Large intestine (tissue), 3 donors: Measurements from ENCODE around the gene BCAT1. TPM values are rescaled to one million over a fixed set of nuclear protein-coding genes. Genes with fewer than 3 reads are reported as not detected.
"Not testable (repeated sequence)": the region's sequence is repeated elsewhere in the genome, so short reads cannot be mapped to it uniquely, and the experiment has no call there.

Experiments
- DNase-seq, 2 donors: peaks; one replicate each; pipeline versions ENCODE4 v3.0.0 to v3.0.0-alpha.2; 2013
- H3K27ac ChIP-seq: one replicate; pipeline ENCODE4 v1.5.1; 2013; ENCODE audit warnings: low read length
- H3K27me3 ChIP-seq: 2 replicates; pipeline ENCODE4 v1.6.1; 2013; ENCODE audit warnings: low read length; ENCODE audit not compliant: control insufficient read depth, insufficient read depth
- H3K36me3 ChIP-seq: 2 replicates; pipeline ENCODE4 v1.6.1; 2013; ENCODE audit warnings: low read length; ENCODE audit not compliant: control insufficient read depth, insufficient read depth
- H3K4me1 ChIP-seq: one replicate; pipeline ENCODE4 v1.6.1; 2013; ENCODE audit warnings: low read length; ENCODE audit not compliant: control insufficient read depth, insufficient read depth
- H3K4me3 ChIP-seq: one replicate; pipeline ENCODE4 v1.5.1; 2013; ENCODE audit warnings: low read length
- H3K9me3 ChIP-seq: one replicate; pipeline ENCODE4 v1.6.1; 2013; ENCODE audit warnings: mild to moderate bottlenecking, low read depth, low read length, moderate library complexity; ENCODE audit not compliant: control insufficient read depth
- WGBS: methylation state at CpG from one replicate; pipeline ENCODE4 v1.1.5; 2013; ENCODE audit warnings: low lambda C conversion rate; ENCODE audit not compliant: insufficient coverage; 5-methylcytosine and 5-hydroxymethylcytosine counted together
- polyA plus RNA-seq: library from polyadenylated mRNA; unstranded; fragments of 120-200 nt; gene quantifications from one replicate; pipeline ENCODE4 v1.2.1, GENCODE V29; 2013

The BCAT1 gene
- polyA plus RNA-seq, 1 donor = 6.1 TPM

GRCh38 chr12:24860546-24860945, 88.4 kb downstream of the BCAT1 start:
- no peaks in the 10 kb centered on the region for H3K36me3 ChIP-seq
- DNase-seq = no peak
- no peaks in the 10 kb centered on the region for H3K9me3 ChIP-seq
- no peaks in the 10 kb centered on the region for H3K4me1 ChIP-seq
- H3K27ac ChIP-seq = no peak overlapping the region
- H3K27me3 ChIP-seq = no peaks in the 10 kb centered on the region
- H3K4me3 ChIP-seq = no peak overlapping the region

GRCh38 chr12:24856541-24856940, 92.4 kb downstream of the BCAT1 start:
- Histone ChIP-seq H3K4me3 (no peak overlapping the region), H3K36me3 (no peaks in the 10 kb centered on the region)

GRCh38 chr12:24854908-24855307, 94.0 kb downstream of the BCAT1 start:
- H3K4me3 ChIP-seq = no peak overlapping the region
- H3K27ac ChIP-seq = no peak overlapping the region
- DNase-seq = no peak
- 62% methylated on average over 3 of the region's 6 CpGs for WGBS
- no peaks in the 10 kb centered on the region for H3K9me3 ChIP-seq
- no peaks in the 10 kb centered on the region for H3K36me3 ChIP-seq
- H3K27me3 ChIP-seq = peaks cover 3% of the 10 kb centered on the region
- H3K4me1 ChIP-seq = no peaks in the 10 kb centered on the region

More at GRCh38 chr12:24856541-24856940, 92.4 kb downstream of the BCAT1 start:
- DNase-seq = no peak
- WGBS = 100% methylated on average over 1 of the region's 3 CpGs
- Histone ChIP-seq H3K4me1 (no peaks in the 10 kb centered on the region), H3K9me3 (no peaks in the 10 kb centered on the region), H3K27me3 (no peaks in the 10 kb centered on the region), H3K27ac (no peak overlapping the region)

GRCh38 chr12:24854017-24854416, 94.9 kb downstream of the BCAT1 start:
- DNase-seq = no peak
- H3K27ac ChIP-seq = no peak overlapping the region
- WGBS = no CpG with 5 or more reads among the region's 1 CpG
- no peaks in the 10 kb centered on the region for H3K36me3 ChIP-seq
- H3K4me3 ChIP-seq = no peak overlapping the region
- H3K9me3 ChIP-seq = no peaks in the 10 kb centered on the region
- no peaks in the 10 kb centered on the region for H3K4me1 ChIP-seq
- H3K27me3 ChIP-seq = peaks cover 3% of the 10 kb centered on the region

- Histone ChIP-seq H3K27ac (no peak overlapping the region), H3K4me1 (no peaks in the 10 kb centered on the region), H3K9me3 (no peaks in the 10 kb centered on the region), H3K36me3 (no peaks in the 10 kb centered on the region), H3K4me3 (no peak overlapping the region), H3K27me3 (peaks cover 3% of the 10 kb centered on the region)
- WGBS = 60% methylated on average over 2 of the region's 2 CpGs
- DNase-seq = no peak
These were observed 95.3 kb downstream of the BCAT1 start for GRCh38 chr12:24853588-24853987.

- Histone ChIP-seq H3K27ac (no peak overlapping the region), H3K4me1 (no peaks in the 10 kb centered on the region), H3K27me3 (peaks cover 3% of the 10 kb centered on the region), H3K36me3 (no peaks in the 10 kb centered on the region), H3K4me3 (no peak overlapping the region), H3K9me3 (no peaks in the 10 kb centered on the region)
- no peak for DNase-seq
- no CpG with 5 or more reads among the region's 2 CpGs for WGBS
These were observed 95.8 kb downstream of the BCAT1 start for GRCh38 chr12:24853094-24853493.

- DNase-seq = no peak
- Histone ChIP-seq H3K9me3 (no peaks in the 10 kb centered on the region), H3K36me3 (no peaks in the 10 kb centered on the region), H3K27me3 (peaks cover 3% of the 10 kb centered on the region), H3K27ac (no peak overlapping the region), H3K4me1 (no peaks in the 10 kb centered on the region), H3K4me3 (no peak overlapping the region)
- 88% methylated on average over 1 of the region's 1 CpG for WGBS
These were observed 96.5 kb downstream of the BCAT1 start for GRCh38 chr12:24852420-24852819.

GRCh38 chr12:24851883-24852282, 97.0 kb downstream of the BCAT1 start:
- not testable (repeated sequence) for H3K4me1 ChIP-seq, H3K27ac ChIP-seq, DNase-seq, H3K9me3 ChIP-seq, H3K36me3 ChIP-seq, H3K27me3 ChIP-seq, H3K4me3 ChIP-seq
- WGBS = no CpG with 5 or more reads among the region's 2 CpGs

GRCh38 chr12:24851341-24851740, 97.6 kb downstream of the BCAT1 start:
- no peaks in the 10 kb centered on the region for H3K36me3 ChIP-seq
- no peak overlapping the region for H3K27ac ChIP-seq
- no CpG with 5 or more reads among the region's 3 CpGs for whole genome bisulfite sequencing
- no peaks in the 10 kb centered on the region for H3K4me1 ChIP-seq
- no peak for DNase-seq
- H3K27me3 ChIP-seq = peaks cover 3% of the 10 kb centered on the region
- no peaks in the 10 kb centered on the region for H3K9me3 ChIP-seq
- H3K4me3 ChIP-seq = no peak overlapping the region

GRCh38 chr12:24850496-24850895, 98.4 kb downstream of the BCAT1 start:
- WGBS = 80% methylated on average over 1 of the region's 3 CpGs
- H3K36me3 ChIP-seq = no peaks in the 10 kb centered on the region
- peaks cover 3% of the 10 kb centered on the region for H3K27me3 ChIP-seq
- H3K4me1 ChIP-seq = no peaks in the 10 kb centered on the region
- no peak overlapping the region for H3K27ac ChIP-seq
- H3K9me3 ChIP-seq = no peaks in the 10 kb centered on the region
- H3K4me3 ChIP-seq = no peak overlapping the region
- DNase-seq = no peak

GRCh38 chr12:24848941-24849477, 99.9 kb downstream of the BCAT1 start:
- H3K4me3 ChIP-seq = no peak overlapping the region
- H3K27ac ChIP-seq = no peak overlapping the region
- no CpG with 5 or more reads among the region's 8 CpGs for whole genome bisulfite sequencing
- peaks cover 3% of the 10 kb centered on the region for H3K27me3 ChIP-seq
- no peaks in the 10 kb centered on the region for H3K36me3 ChIP-seq
- no peaks in the 10 kb centered on the region for H3K9me3 ChIP-seq
- H3K4me1 ChIP-seq = no peaks in the 10 kb centered on the region
- DNase-seq = no peak
